Stimulated activated naive CD8-positive, alpha-beta T cell treated with anti-CD3 and anti-CD28 coated beads, Interleukin-15, Interleukin-2, amounts not matched to agents 100 ng/mL and 50 ng/mL, for 24 hours (primary cell): Measurements from ENCODE around the gene ZBTB32.

ENCODE experiments used
- H3K27ac Mint-ChIP-seq: one replicate; pipeline ENCODE4 v1.8.0; 2021; ENCODE audit warnings: mild to moderate bottlenecking, mixed read lengths
- H3K27me3 Mint-ChIP-seq: one replicate; pipeline ENCODE4 v1.8.0; 2021; ENCODE audit warnings: mixed read lengths
- H3K36me3 Mint-ChIP-seq: one replicate; pipeline ENCODE4 v1.8.0; 2021; ENCODE audit warnings: low read depth, mixed read lengths
- H3K4me1 Mint-ChIP-seq: one replicate; pipeline ENCODE4 v1.8.0; 2021; ENCODE audit warnings: low read depth, mixed read lengths
- H3K4me3 Mint-ChIP-seq: one replicate; pipeline ENCODE4 v1.8.0; 2021; ENCODE audit warnings: mild to moderate bottlenecking, mixed read lengths
- H3K9me3 Mint-ChIP-seq: one replicate; pipeline ENCODE4 v1.8.0; 2021; ENCODE audit warnings: mixed read lengths

The ZBTB32 gene

GRCh38 chr19:35755131-35755549 is 50.8 kb downstream of the ZBTB32 start:
- peaks cover 4% of the 10 kb centered on the region for H3K27me3 Mint-ChIP-seq
- no peak overlapping the region for H3K27ac Mint-ChIP-seq
- peaks cover 12% of the 10 kb centered on the region for H3K36me3 Mint-ChIP-seq
- no peak overlapping the region for H3K4me3 Mint-ChIP-seq
- H3K4me1 Mint-ChIP-seq, result peaks cover 31% of the 10 kb centered on the region
- H3K9me3 Mint-ChIP-seq, result no peaks in the 10 kb centered on the region

DNA sequence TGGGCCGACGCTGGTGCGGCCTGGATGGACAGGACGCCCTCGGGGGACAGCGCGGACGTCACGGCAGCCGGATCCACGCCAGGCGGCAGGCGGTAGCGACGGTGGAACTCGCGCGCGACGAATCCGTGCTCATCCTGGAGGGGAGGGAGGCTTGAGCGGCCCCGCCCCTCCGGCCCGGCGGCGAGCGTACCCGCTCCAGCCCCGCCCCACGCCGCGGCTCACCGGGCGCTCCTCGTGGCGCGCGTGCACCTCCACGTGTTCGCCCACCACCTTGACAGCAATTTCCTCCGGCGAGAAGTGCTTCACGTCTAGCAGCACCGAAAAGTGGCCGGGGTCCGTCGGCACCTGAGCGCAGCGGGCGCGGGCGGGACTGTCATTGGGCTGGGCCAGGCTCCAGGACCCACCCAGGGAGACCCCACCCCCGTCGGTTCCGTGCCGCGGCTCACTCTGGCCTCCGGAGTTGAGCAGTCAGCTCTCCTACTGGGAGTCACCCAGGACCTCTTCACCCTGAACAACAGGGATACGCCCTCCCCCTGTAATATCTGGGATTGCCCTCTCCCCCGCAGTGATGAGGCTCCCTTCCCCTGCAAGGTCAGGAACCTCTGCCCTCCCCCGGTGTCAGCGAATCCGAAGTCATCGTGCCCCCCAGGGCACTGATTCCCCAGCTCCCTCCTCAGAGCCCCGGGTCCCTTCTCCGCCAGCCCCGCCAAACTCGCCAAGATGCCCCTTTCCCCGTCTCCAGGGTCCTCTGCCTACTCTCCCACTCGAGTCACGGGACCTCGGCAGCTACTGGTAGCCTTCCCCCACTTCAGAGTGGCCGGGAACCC is 51.4 kb downstream of the ZBTB32 start:
- H3K36me3 Mint-ChIP-seq, result peaks cover 13% of the 10 kb centered on the region
- peaks cover 4% of the 10 kb centered on the region for H3K27me3 Mint-ChIP-seq
- peaks cover 28% of the 10 kb centered on the region for H3K4me1 Mint-ChIP-seq
- no peaks in the 10 kb centered on the region for H3K9me3 Mint-ChIP-seq
- peak overlapping the region; percentile 76 for H3K27ac Mint-ChIP-seq
- H3K4me3 Mint-ChIP-seq, result peak overlapping the region; percentile 57

GRCh38 chr19:35756377-35757230 is 52.2 kb downstream of the ZBTB32 start, which contains the start of gene HSPB6:
TSS of gene HSPB6 (minus strand) at chr19:35757029. CDS start at chr19:35757008, 21 bp downstream.
- peaks cover 28% of the 10 kb centered on the region for H3K4me1 Mint-ChIP-seq
- H3K27ac Mint-ChIP-seq, result peak within 1 kb of the TSS; percentile 92
- no peaks in the 10 kb centered on the region for H3K9me3 Mint-ChIP-seq
- H3K27me3 Mint-ChIP-seq, result peaks cover 4% of the 10 kb centered on the region
- peaks cover 16% of the 10 kb centered on the region for H3K36me3 Mint-ChIP-seq
- H3K4me3 Mint-ChIP-seq, result peak within 1 kb of the TSS; percentile 90

DNA sequence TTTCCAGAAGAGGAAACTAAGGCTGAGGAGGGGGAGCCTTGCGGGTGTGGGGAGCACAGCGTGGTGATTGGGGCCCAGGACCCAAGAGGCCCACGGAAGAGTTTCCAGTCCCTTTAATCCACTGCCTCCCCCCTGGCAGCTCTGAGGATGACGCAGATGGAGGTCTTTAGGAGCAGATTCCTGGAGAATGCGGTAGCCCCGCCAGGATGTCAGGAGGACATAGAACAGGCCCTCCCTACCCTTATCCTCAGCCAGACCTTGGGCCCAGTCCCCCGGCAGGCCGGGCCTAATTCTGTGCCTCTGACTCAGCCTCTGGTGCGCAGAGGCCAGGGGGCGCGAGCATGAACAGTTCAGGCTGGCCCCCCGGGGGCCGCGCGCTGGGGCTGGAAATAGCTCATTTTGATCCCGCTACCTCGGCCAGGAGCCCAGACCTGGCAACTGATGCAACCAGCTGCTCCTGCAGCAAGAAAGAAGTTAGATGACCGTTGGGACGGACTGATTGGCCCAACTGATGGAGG is 52.9 kb downstream of the ZBTB32 start:
- Mint-ChIP-seq H3K4me3 (peak overlapping the region; percentile 90), H3K4me1 (peaks cover 28% of the 10 kb centered on the region), H3K27me3 (peaks cover 4% of the 10 kb centered on the region), H3K36me3 (peaks cover 22% of the 10 kb centered on the region), H3K27ac (peak overlapping the region; percentile 92), H3K9me3 (no peaks in the 10 kb centered on the region)

- peak within 1 kb of the TSS; percentile 92 for H3K27ac Mint-ChIP-seq
- no peaks in the 10 kb centered on the region for H3K9me3 Mint-ChIP-seq
- peaks cover 28% of the 10 kb centered on the region for H3K4me1 Mint-ChIP-seq
- H3K4me3 Mint-ChIP-seq, result peak within 1 kb of the TSS; percentile 90
- peaks cover 21% of the 10 kb centered on the region for H3K36me3 Mint-ChIP-seq
- peaks cover 4% of the 10 kb centered on the region for H3K27me3 Mint-ChIP-seq
Observed at GRCh38 chr19:35757749-35758608, 53.6 kb downstream of the ZBTB32 start, which contains the start of gene PROSER3. TSS of gene PROSER3 (plus strand) at chr19:35758176. CDS start at chr19:35758216, 40 bp downstream.

GRCh38 chr19:35759697-35760096 is 55.3 kb downstream of the ZBTB32 start:
- no peaks in the 10 kb centered on the region for H3K9me3 Mint-ChIP-seq
- H3K27ac Mint-ChIP-seq, result no peak overlapping the region
- H3K36me3 Mint-ChIP-seq, result peaks cover 17% of the 10 kb centered on the region
- H3K27me3 Mint-ChIP-seq, result peaks cover 4% of the 10 kb centered on the region
- H3K4me3 Mint-ChIP-seq, result peak overlapping the region; percentile 90
- H3K4me1 Mint-ChIP-seq, result peaks cover 28% of the 10 kb centered on the region

- Mint-ChIP-seq H3K4me1 (peaks cover 28% of the 10 kb centered on the region), H3K27me3 (peaks cover 4% of the 10 kb centered on the region), H3K36me3 (peaks cover 23% of the 10 kb centered on the region), H3K9me3 (no peaks in the 10 kb centered on the region), H3K27ac (no peak overlapping the region), H3K4me3 (no peak overlapping the region)
Observed at GRCh38 chr19:35760711-35761349, 56.5 kb downstream of the ZBTB32 start.

- Mint-ChIP-seq H3K27ac (no peak overlapping the region), H3K36me3 (peaks cover 22% of the 10 kb centered on the region), H3K4me3 (no peak overlapping the region), H3K4me1 (peaks cover under 1% of the 10 kb centered on the region), H3K9me3 (no peaks in the 10 kb centered on the region), H3K27me3 (no peaks in the 10 kb centered on the region)
Observed at GRCh38 chr19:35764432-35765315, 60.3 kb downstream of the ZBTB32 start.
